ENCODE measurements around the gene TTC3. TPM values are rescaled to one million over a fixed set of nuclear protein-coding genes. Genes with fewer than 3 reads are reported as not detected.

The TTC3 gene
- total and polyA plus RNA-seq, 2 of the 13 experiments (the other 11 are each of a cell fraction or from before 2014, with no cell fraction given) = 55.7 to 108 TPM

DNA sequence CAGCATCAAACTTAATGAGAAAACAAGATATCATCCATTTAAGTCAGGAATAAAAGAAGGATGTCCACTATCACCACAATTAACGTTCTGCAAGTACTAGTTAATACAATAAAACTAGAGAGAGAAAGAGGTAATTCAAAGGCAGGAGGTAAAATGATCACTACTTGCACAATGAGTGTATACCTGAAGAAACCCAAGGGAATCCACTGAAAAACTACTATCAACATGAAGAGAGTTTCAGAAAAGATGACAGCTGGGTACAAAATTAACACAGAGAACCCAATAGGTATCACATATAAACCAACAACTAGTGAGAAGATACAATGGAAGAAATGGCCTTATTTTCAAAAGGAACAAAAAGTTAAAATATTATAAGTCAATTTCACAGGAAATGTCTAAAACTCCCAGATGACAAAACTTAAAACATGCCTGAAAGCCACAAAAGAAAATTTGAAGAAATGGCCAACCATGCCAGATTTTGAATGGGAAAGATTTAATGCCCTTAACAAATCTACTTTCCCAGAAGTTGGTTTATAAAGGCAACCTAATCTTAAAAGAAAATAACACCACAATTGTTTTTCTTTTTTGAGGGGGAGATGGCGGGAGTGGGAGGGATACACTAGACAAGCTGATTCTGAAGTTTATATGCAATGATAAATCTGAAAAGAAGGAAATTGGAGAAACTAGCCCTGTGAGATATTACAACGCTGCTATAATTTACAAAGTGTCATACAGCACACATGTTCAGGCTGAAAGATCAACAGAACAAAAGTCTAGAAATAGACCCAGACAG, 176.3 kb downstream of the TTC3 start:
- Histone ChIP-seq H3K4me2 (ENCODE audit: low read depth, low read length) (no peak overlapping the region), H3K36me3 (replicated peaks in 1 of 2; ENCODE audit: control insufficient read depth in 1 of 2, insufficient read depth in 2 of 2, low read length in 2 of 2) (no peaks in the 10 kb centered on the region), H3K9me3 (ENCODE audit: low read length) (no peaks in the 10 kb centered on the region), H2AFZ (ENCODE audit: low read length) (no peak overlapping the region), H3K4me1 (ENCODE audit: insufficient read depth, low read length) (0 out of 2 replicates have a peak, but pooled peaks cover 5% of the 10 kb centered on the region), H3K27me3 (ENCODE audit: control insufficient read depth in 1 of 2, insufficient read depth in 2 of 2, low read length in 2 of 2) (no peaks in the 10 kb centered on the region), H3K27ac (ENCODE audit: extremely low read length, insufficient read depth, low read length) (no peak overlapping the region), H4K20me1 (ENCODE audit: insufficient read depth, low read length) (no peaks in the 10 kb centered on the region), H3K79me2 (ENCODE audit: insufficient read depth, low read length) (peaks cover 78% of the 10 kb centered on the region), H3K4me3 (replicated peaks in 1 of 3; ENCODE audit: insufficient read depth in 1 of 3, low read depth in 2 of 3, low read length in 3 of 3) (no peak overlapping the region), H3K9ac (ENCODE audit: insufficient read depth, low read depth, low read length) (no peak overlapping the region)
- in situ Hi-C loops (cut with HindIII; ENCODE audit: extremely low pct_ligation_motif_present, low pct_unique_long_range_greater_than_20kb) = no loop called here
- ChIA-PET POLR2A (no interaction called here), CTCF (ENCODE audit: low intra/inter-chr PET ratio, low total read pairs) (no interaction called here)
- FAIRE-seq = no peak
- TF ChIP-seq POLR2AphosphoS2 (IDR thresholded peaks at IDR 0.05; ENCODE audit: low read depth, low read length) (no peak), HDAC6 (IDR thresholded peaks at IDR 0.05; ENCODE audit: low read depth, low read length) (no peak), NR3C1 (CRISPR knock-in tag; IDR thresholded peaks at IDR 0.05) (no peak), CREB1 (IDR thresholded peaks at IDR 0.05) (no peak), CREB1 (CRISPR knock-in tag; IDR thresholded peaks at IDR 0.05) (no peak)
- WGBS (ENCODE audit: low lambda C conversion rate) = 93% methylated on average over 3 of the region's 3 CpGs
- intact Hi-C loops (cut with micrococcal nuclease; ENCODE audit: unreplicated experiment) = no loop called here
- no TSS peak for BruUV-seq (replicated peaks)
- no peak for DNase-seq (ENCODE audit: low spot score)
- no peak for ATAC-seq

DNA sequence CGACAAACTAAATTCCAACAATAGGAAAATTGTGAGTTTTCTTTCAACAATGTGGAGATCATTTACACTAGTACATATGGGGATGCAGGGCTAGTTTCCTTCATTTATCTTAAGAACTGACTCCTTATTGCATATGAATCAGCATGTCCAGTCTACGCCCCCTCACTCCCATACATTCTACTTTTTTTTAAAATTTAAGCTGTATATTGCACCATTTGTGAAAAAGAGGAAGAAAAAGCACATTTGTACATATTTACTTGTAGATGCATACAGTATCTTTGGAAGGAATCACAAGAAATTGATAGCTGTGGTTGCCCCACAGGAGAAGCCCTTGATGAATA, 178.2 kb downstream of the TTC3 start:
- ChIA-PET CTCF (ENCODE audit: low intra/inter-chr PET ratio, low total read pairs) (no interaction called here), POLR2A (no interaction called here)
- ATAC-seq = no peak
- no peak for FAIRE-seq
- Histone ChIP-seq H3K36me3 (replicated peaks in 1 of 2; ENCODE audit: control insufficient read depth in 1 of 2, insufficient read depth in 2 of 2, low read length in 2 of 2) (no peaks in the 10 kb centered on the region), H3K27ac (ENCODE audit: extremely low read length, insufficient read depth, low read length) (no peak overlapping the region), H2AFZ (ENCODE audit: low read length) (no peak overlapping the region), H4K20me1 (ENCODE audit: insufficient read depth, low read length) (no peaks in the 10 kb centered on the region), H3K4me1 (ENCODE audit: insufficient read depth, low read length) (0 out of 2 replicates have a peak, but pooled peaks cover 5% of the 10 kb centered on the region), H3K27me3 (ENCODE audit: control insufficient read depth in 1 of 2, insufficient read depth in 2 of 2, low read length in 2 of 2) (no peaks in the 10 kb centered on the region), H3K4me3 (replicated peaks in 1 of 3; ENCODE audit: insufficient read depth in 1 of 3, low read depth in 2 of 3, low read length in 3 of 3) (no peak overlapping the region), H3K4me2 (ENCODE audit: low read depth, low read length) (no peak overlapping the region), H3K79me2 (ENCODE audit: insufficient read depth, low read length) (peaks cover 77% of the 10 kb centered on the region), H3K9me3 (ENCODE audit: low read length) (no peaks in the 10 kb centered on the region), H3K9ac (ENCODE audit: insufficient read depth, low read depth, low read length) (no peak overlapping the region)
- no TSS peak for BruUV-seq (replicated peaks)
- in situ Hi-C loops (cut with HindIII; ENCODE audit: extremely low pct_ligation_motif_present, low pct_unique_long_range_greater_than_20kb) = no loop called here
- DNase-seq (ENCODE audit: low spot score) = no peak
- intact Hi-C loops (cut with micrococcal nuclease; ENCODE audit: unreplicated experiment) = no loop called here
- WGBS (ENCODE audit: low lambda C conversion rate) = 66% methylated on average over 2 of the region's 2 CpGs
- TF ChIP-seq ZNF577 (CRISPR knock-in tag; IDR thresholded peaks at IDR 0.05; ENCODE audit: borderline replicate concordance, low read depth) (no peak), NR1H2 (CRISPR knock-in tag; IDR thresholded peaks at IDR 0.05; ENCODE audit: borderline replicate concordance, low read depth) (no peak), BHLHE40 (IDR thresholded peaks at IDR 0.05; ENCODE audit: low read length) (no peak), TAF15 (IDR thresholded peaks at IDR 0.05; ENCODE audit: low read depth, low read length, poor library complexity, severe bottlenecking) (no peak), TBX3 (IDR thresholded peaks at IDR 0.05; ENCODE audit: borderline replicate concordance) (no peak), MIER3 (CRISPR knock-in tag; IDR thresholded peaks at IDR 0.05; ENCODE audit: borderline replicate concordance) (no peak), ZNF441 (CRISPR knock-in tag; IDR thresholded peaks at IDR 0.05; ENCODE audit: borderline replicate concordance) (no peak), AKAP8 (CRISPR knock-in tag; IDR thresholded peaks at IDR 0.05) (no peak), HOXA5 (CRISPR knock-in tag; IDR thresholded peaks at IDR 0.05) (no peak), ZNF484 (CRISPR knock-in tag; IDR thresholded peaks at IDR 0.05; ENCODE audit: borderline replicate concordance, low read depth) (no peak), ARID2 (CRISPR knock-in tag; IDR thresholded peaks at IDR 0.05; ENCODE audit: borderline replicate concordance) (no peak)
- TF ChIP-seq, protein P1, sequence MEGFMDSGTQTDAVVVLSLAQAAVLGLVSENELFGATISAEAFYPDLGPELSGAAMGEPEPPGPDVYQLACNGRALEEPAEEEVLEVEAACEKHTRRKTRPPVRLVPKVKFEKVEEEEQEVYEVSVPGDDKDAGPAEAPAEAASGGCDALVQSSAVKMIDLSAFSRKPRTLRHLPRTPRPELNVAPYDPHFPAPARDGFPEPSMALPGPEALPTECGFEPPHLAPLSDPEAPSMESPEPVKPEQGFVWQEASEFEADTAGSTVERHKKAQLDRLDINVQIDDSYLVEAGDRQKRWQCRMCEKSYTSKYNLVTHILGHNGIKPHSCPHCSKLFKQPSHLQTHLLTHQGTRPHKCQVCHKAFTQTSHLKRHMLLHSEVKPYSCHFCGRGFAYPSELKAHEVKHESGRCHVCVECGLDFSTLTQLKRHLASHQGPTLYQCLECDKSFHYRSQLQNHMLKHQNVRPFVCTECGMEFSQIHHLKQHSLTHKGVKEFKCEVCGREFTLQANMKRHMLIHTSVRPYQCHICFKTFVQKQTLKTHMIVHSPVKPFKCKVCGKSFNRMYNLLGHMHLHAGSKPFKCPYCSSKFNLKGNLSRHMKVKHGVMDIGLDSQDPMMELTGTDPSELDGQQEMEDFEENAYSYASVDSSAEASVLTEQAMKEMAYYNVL (CRISPR knock-in tag; IDR thresholded peaks at IDR 0.05; ENCODE audit: borderline replicate concordance) = no peak
- TF ChIP-seq, protein P2, sequence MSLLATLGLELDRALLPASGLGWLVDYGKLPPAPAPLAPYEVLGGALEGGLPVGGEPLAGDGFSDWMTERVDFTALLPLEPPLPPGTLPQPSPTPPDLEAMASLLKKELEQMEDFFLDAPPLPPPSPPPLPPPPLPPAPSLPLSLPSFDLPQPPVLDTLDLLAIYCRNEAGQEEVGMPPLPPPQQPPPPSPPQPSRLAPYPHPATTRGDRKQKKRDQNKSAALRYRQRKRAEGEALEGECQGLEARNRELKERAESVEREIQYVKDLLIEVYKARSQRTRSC (CRISPR knock-in tag; IDR thresholded peaks at IDR 0.05; ENCODE audit: low read depth) = no peak

Data from HepG2 (cell line).